Brain microvascular endothelial cell (primary cell): ENCODE measurements around the gene RNMT.

Experiments
- DNase-seq: peaks from one replicate; pipeline ENCODE4 v3.0.0-alpha.2; 2020
- H3K27ac ChIP-seq: fragments of 250-450 bp; sonication (Bioruptor Pico); 2 replicates; pipeline ENCODE4 v1.5.1; 2020; ENCODE audit warnings: mild to moderate bottlenecking, moderate library complexity
- H3K27me3 ChIP-seq: fragments of 250-450 bp; sonication (Bioruptor Pico); replicated peaks from 2 replicates; pipeline ENCODE4 v1.5.1; 2020; ENCODE audit warnings: mild to moderate bottlenecking
- H3K36me3 ChIP-seq: fragments of 250-450 bp; sonication (Bioruptor Pico); replicated peaks from 2 replicates; pipeline ENCODE4 v1.5.1; 2020; ENCODE audit warnings: mild to moderate bottlenecking
- H3K4me3 ChIP-seq: 2 replicates; pipeline ENCODE4 v1.5.1; 2011; ENCODE audit warnings: low read depth, mild to moderate bottlenecking, control low read depth, low read length, moderate library complexity
- CTCF ChIP-seq: IDR thresholded peaks from 2 replicates; pipeline ENCODE4 v1.5.1; 2011; ENCODE audit warnings: low read depth, mild to moderate bottlenecking, moderate library complexity, low read length, control low read depth, inconsistent platforms; ENCODE audit errors: missing control alignments
- in situ Hi-C: cut with HindIII; loops from 2 replicates; pipeline ENCODE4 v1.10.0; 2017; ENCODE audit warnings: low sequenced_read_pairs, low pct_ligation_motif_present

Gene RNMT

GRCh38 chr18:13804305-13804704 is 77.8 kb downstream of the RNMT start:
- DNase-seq = no peak
- in situ Hi-C loops = no loop called here
- TF ChIP-seq CTCF = no peak

GRCh38 chr18:13808294-13809042 is 82.0 kb downstream of the RNMT start:
- in situ Hi-C loops = no loop called here
- TF ChIP-seq CTCF = no peak
- no peak overlapping the region for H3K27ac ChIP-seq
- H3K4me3 ChIP-seq = no peak overlapping the region
- no peaks in the 10 kb centered on the region for H3K27me3 ChIP-seq
- H3K36me3 ChIP-seq = no peaks in the 10 kb centered on the region
- no peak for DNase-seq

More at GRCh38 chr18:13804305-13804704, 77.8 kb downstream of the RNMT start:
- Histone ChIP-seq H3K4me3 (no peak overlapping the region), H3K27me3 (no peaks in the 10 kb centered on the region), H3K27ac (no peak overlapping the region), H3K36me3 (no peaks in the 10 kb centered on the region)

- in situ Hi-C loops = no loop called here
- TF ChIP-seq CTCF = no peak
Observed at GRCh38 chr18:13809043-13809430, 82.6 kb downstream of the RNMT start.

GRCh38 chr18:13809531-13810255 is 83.2 kb downstream of the RNMT start:
- in situ Hi-C loops = no loop called here
- H3K27me3 ChIP-seq = no peaks in the 10 kb centered on the region
- no peak for TF ChIP-seq CTCF
- no peak overlapping the region for H3K4me3 ChIP-seq
- DNase-seq = no peak
- no peaks in the 10 kb centered on the region for H3K36me3 ChIP-seq
- H3K27ac ChIP-seq = no peak overlapping the region

More at GRCh38 chr18:13809043-13809430, 82.6 kb downstream of the RNMT start:
- Histone ChIP-seq H3K4me3 (no peak overlapping the region), H3K36me3 (no peaks in the 10 kb centered on the region), H3K27me3 (no peaks in the 10 kb centered on the region), H3K27ac (no peak overlapping the region)
- DNase-seq = no peak

- H3K27ac ChIP-seq = no peak overlapping the region
- DNase-seq = no peak
- no peak overlapping the region for H3K4me3 ChIP-seq
- in situ Hi-C loops = no loop called here
- TF ChIP-seq CTCF = no peak
- H3K27me3 ChIP-seq = no peaks in the 10 kb centered on the region
- no peaks in the 10 kb centered on the region for H3K36me3 ChIP-seq
Observed at GRCh38 chr18:13810950-13811485, 84.5 kb downstream of the RNMT start.
